DOHH2 (cell line): Measurements from ENCODE around the gene TMEM30A.

Experiments used
- H3F3A ChIP-seq: fragments of 200-600 bp; sonication (generic), shearing (Covaris generic); 2 replicates; pipeline ENCODE4 v1.6.0; 2016; ENCODE audit warnings: antibody characterized with exemption, mild to moderate bottlenecking; ENCODE audit not compliant: control insufficient read depth, insufficient read depth
- H3K27ac ChIP-seq: fragments of 200-600 bp; sonication (generic); 2 replicates; pipeline ENCODE4 v1.5.1; 2014; ENCODE audit warnings: low read depth, mild to moderate bottlenecking, low read length, moderate library complexity
- H3K27me3 ChIP-seq: fragments of 200-600 bp; sonication (generic); 2 replicates; pipeline ENCODE4 v1.6.1; 2014; ENCODE audit warnings: mild to moderate bottlenecking, low read length, mixed read lengths; ENCODE audit not compliant: control insufficient read depth
- H3K36me3 ChIP-seq: fragments of 200-600 bp; sonication (generic); 2 replicates; pipeline ENCODE4 v1.6.1; 2014; ENCODE audit warnings: mild to moderate bottlenecking, low read length, moderate library complexity, mixed read lengths; ENCODE audit not compliant: control insufficient read depth
- H3K4me1 ChIP-seq: fragments of 200-600 bp; sonication (generic); 2 replicates; pipeline ENCODE4 v1.6.1; 2014; ENCODE audit warnings: mild to moderate bottlenecking, low read length, mixed read lengths; ENCODE audit not compliant: control insufficient read depth
- H3K4me2 ChIP-seq: fragments of 200-600 bp; sonication (generic); 2 replicates; pipeline ENCODE4 v1.6.0; 2014; ENCODE audit warnings: mild to moderate bottlenecking, low read length, moderate library complexity
- H3K4me3 ChIP-seq: fragments of 200-600 bp; sonication (generic); 2 replicates; pipeline ENCODE4 v1.5.1; 2014; ENCODE audit warnings: mild to moderate bottlenecking, low read length, mixed read lengths
- H3K79me2 ChIP-seq: fragments of 200-600 bp; sonication (generic); 2 replicates; pipeline ENCODE4 v1.6.1; 2014; ENCODE audit warnings: mild to moderate bottlenecking, low read length, mixed read lengths; ENCODE audit not compliant: control insufficient read depth
- H3K9me2 ChIP-seq: fragments of 200-600 bp; sonication (generic); replicated peaks from 2 replicates; pipeline ENCODE4 v1.6.1; 2014; ENCODE audit warnings: mild to moderate bottlenecking, low read length, mixed read lengths; ENCODE audit not compliant: control insufficient read depth
- H3K9me3 ChIP-seq: fragments of 200-600 bp; sonication (generic); 2 replicates; pipeline ENCODE4 v1.6.1; 2014; ENCODE audit warnings: antibody characterized with exemption, low read length, mixed read lengths; ENCODE audit not compliant: control insufficient read depth, insufficient read depth
- H4K20me1 ChIP-seq: fragments of 200-600 bp; sonication (generic); 2 replicates; pipeline ENCODE4 v1.6.0; 2014; ENCODE audit warnings: low read depth, mild to moderate bottlenecking, antibody characterized with exemption, low read length, moderate library complexity; ENCODE audit not compliant: control insufficient read depth, insufficient read depth
- EZH2phosphoT487 ChIP-seq: fragments of 200-600 bp; sonication (generic); IDR thresholded peaks from 2 replicates; pipeline ENCODE4 v1.6.1; 2017; ENCODE audit warnings: borderline replicate concordance, mild to moderate bottlenecking, antibody characterized with exemption, low read length, moderate library complexity, mixed read lengths
- TF ChIP-seq, protein P1 (sequence below): fragments of 200-600 bp; sonication (generic); IDR thresholded peaks from one replicate; pipeline ENCODE4 v1.5.1; 2014; ENCODE audit warnings: antibody characterized with exemption, mild to moderate bottlenecking, low read depth, low read length; ENCODE audit not compliant: poor library complexity, severe bottlenecking

TMEM30A gene

GRCh38 chr6:75203721-75204120 lies 80.9 kb downstream of the TMEM30A start:
- no peaks in the 10 kb centered on the region for H3F3A ChIP-seq
- H3K9me3 ChIP-seq = no peaks in the 10 kb centered on the region
- TF ChIP-seq, protein P1, sequence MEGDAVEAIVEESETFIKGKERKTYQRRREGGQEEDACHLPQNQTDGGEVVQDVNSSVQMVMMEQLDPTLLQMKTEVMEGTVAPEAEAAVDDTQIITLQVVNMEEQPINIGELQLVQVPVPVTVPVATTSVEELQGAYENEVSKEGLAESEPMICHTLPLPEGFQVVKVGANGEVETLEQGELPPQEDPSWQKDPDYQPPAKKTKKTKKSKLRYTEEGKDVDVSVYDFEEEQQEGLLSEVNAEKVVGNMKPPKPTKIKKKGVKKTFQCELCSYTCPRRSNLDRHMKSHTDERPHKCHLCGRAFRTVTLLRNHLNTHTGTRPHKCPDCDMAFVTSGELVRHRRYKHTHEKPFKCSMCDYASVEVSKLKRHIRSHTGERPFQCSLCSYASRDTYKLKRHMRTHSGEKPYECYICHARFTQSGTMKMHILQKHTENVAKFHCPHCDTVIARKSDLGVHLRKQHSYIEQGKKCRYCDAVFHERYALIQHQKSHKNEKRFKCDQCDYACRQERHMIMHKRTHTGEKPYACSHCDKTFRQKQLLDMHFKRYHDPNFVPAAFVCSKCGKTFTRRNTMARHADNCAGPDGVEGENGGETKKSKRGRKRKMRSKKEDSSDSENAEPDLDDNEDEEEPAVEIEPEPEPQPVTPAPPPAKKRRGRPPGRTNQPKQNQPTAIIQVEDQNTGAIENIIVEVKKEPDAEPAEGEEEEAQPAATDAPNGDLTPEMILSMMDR = no peak
- TF ChIP-seq EZH2phosphoT487 = no peak
- no peaks in the 10 kb centered on the region for H3K79me2 ChIP-seq
- H3K4me1 ChIP-seq = no peaks in the 10 kb centered on the region; the same call in 1 of the 2 replicates
- H3K4me2 ChIP-seq = no peak overlapping the region
- no peaks in the 10 kb centered on the region for H4K20me1 ChIP-seq
- H3K4me3 ChIP-seq = no peak overlapping the region
- no peaks in the 10 kb centered on the region for H3K36me3 ChIP-seq
- no peak overlapping the region for H3K27ac ChIP-seq
- H3K9me2 ChIP-seq = no peaks in the 10 kb centered on the region
- H3K27me3 ChIP-seq = peaks cover 28% of the 10 kb centered on the region
